RPMI7951 (cell line): ENCODE measurements around the gene SSX2IP. TPM values are rescaled to one million over a fixed set of nuclear protein-coding genes. Genes with fewer than 3 reads are reported as not detected.
"Not testable (repeated sequence)": the region's sequence is repeated elsewhere in the genome, so short reads cannot be mapped to it uniquely, and the experiment has no call there.

Experiments used
- DNase-seq: peaks from one replicate; pipeline ENCODE4 v3.0.0-alpha.2; 2012; ENCODE audit warnings: low read depth
- total RNA-seq: library from RNA; depleted of rRNA; stranded (reverse); fragments of >200 nt; shearing (Covaris generic); gene quantifications from 2 replicates; pipeline ENCODE4 v1.2.3, GENCODE V29; 2014; rRNA removed

Gene SSX2IP
- total RNA-seq, 1 experiment from 2014 or later = 21.3 TPM

DNA sequence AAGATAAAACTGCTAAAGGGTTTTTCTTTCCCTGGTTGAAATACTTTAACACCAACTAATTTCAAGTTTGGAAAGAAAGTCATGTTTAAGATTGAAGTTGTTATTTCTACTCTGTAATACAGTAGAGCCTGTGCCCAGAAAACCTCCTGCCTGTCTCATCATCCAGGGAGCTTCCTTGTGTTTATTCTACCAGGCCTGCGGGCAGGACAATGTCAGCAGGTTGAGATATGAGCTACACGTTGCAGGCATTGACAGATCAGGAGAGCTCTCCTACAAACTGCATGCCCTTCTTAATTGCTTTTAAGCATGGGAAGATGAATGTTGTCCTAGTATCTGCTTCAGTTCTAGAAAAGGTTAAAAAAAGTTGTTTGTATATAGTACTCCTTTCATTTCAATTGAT lies 72.9 kb downstream of the SSX2IP start:
- DNase-seq = no peak

DNA sequence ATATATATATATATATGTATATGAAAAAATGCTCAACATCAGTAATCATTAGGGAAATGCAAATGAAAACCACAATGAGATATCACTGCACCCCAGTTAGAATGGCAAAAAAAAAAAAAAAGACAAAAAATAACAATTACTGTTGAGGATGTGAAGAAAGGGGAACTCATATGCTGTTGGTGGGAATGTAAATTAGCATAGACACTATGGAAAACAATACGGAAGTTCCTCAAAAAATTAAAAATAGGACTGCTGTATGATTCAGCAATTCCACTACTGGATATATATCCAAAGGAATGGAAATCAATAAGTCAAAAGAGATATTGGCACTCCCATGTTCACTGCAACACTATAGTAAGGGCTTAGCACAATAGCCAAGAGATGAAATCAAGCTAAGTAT lies 74.5 kb downstream of the SSX2IP start:
- DNase-seq = no peak

DNA sequence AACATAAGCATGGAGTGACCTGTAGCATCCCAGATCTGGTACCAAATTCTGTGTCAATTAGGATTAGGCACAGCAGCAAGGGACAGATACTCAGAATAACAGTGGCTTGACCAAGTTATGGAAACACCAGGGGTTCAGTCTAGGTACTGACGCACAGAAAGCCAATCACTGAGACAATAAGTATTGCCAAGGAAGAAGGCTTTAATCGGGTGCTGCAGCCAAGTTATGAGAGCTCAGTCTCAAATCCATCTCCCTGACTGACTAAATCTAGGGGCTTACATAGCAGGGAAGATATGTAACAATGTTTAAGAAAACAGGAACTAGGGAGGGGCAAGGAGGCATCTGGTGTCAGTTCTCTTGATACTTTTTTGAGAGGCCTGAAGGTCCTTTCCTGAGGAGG lies 76.4 kb downstream of the SSX2IP start:
- DNase-seq = no peak

DNA sequence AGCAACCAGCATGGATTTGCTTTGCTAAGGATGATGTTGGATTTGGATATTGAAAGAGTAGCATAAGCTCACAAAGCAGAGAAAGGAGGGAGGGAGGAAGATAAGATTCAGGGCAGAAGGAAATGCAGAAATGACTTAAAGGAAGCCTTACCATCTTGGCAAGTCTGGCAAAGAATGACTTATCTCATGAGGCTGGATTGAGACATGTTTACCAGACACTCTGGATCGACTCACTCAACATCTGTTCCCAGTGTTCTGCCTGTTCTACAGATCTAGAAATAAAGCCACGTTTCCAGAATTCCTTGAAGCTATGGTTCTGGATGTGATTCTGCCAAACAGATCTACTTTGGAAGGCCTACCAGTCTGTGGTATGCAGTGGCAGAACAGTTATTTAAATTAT lies 77.2 kb downstream of the SSX2IP start:
- DNase-seq = peak; percentile 15

GRCh38 chr1:84611796-84612195 lies 78.5 kb downstream of the SSX2IP start:
- peak; percentile 58 for DNase-seq

- no peak for DNase-seq
Observed at GRCh38 chr1:84611091-84611490, 79.2 kb downstream of the SSX2IP start.

- DNase-seq = no peak
Observed at GRCh38 chr1:84606977-84607376, 83.3 kb downstream of the SSX2IP start.

DNA sequence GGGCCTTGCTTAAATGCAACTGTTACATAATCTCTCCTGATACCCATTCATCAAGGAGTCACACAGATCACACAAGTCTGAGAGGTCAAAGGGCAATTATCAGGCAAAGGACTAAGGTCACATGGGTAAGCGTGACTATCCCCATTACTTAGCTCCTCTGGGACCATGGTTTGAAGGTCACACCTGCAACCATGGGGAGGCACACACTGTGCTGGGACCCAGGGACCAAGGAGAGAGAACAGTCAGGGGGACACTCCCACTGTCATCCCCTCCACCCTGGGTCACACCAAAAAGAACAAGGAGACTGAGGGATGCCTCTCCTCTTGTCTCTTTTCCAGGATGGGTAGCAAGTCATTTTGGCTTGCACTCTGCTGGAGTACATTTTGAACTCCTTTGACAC lies 85.1 kb downstream of the SSX2IP start:
- no peak for DNase-seq

DNA sequence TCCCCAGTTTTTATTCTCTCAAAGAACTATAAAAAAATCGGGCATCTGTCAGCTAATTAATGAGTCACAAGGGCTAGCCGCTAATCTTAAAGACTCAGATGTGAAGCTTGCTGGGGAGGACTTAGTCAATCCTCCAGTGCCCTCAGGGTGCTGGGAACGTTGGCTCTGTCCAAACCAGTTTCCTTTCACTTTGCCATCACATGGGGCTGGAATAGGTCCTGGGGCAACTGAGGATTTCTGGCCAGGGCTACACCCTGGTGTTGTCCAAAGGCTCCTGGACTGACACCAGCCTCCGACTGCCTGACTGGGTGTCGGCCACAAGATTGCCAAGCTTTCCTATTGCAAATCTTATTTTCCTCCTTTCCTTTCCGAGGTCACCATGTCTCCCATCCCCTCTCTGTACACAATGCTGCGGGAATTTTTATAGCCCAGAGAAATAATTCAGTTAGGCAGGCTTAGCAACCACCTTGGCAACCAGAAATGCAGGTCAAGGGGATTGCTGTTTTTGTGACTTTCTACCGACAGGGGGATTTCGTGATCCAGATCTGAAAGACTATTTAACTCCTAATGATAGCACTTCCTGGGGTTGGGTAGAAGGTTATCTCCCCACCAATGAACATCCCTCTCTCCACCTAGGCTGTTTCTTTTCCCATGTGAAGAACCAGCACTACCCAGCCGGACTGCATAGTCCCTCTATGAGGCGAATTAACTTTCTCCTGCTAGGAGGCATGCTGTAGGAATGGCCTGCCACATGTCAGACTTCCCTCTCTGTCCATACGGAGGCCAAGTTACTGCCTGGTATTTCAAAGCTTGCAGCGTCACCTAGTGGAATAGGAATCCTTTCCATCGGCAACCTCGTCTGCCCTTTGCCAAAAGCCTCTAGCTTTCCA lies 86.1 kb downstream of the SSX2IP start:
- peak; percentile 100 for DNase-seq

DNA sequence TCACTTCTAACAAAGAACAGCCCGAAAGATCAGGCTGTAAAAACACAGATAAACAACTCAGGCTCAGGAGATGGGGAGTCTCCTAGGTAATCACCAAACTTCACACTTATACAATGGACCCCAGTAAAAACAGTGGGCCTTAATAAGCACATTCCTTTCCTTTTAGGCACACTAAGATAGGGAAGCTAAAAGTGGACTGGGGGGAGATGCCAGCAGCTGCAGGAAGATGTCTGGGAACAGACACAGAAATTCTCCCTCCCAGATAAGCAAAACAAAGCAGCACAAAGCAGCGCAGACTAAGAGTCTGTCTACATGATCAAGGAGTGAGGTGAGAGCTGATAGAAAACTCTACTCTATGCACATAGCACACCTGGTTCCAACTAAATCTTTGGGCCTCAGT lies 87.0 kb downstream of the SSX2IP start:
- peak; percentile 66 for DNase-seq

DNA sequence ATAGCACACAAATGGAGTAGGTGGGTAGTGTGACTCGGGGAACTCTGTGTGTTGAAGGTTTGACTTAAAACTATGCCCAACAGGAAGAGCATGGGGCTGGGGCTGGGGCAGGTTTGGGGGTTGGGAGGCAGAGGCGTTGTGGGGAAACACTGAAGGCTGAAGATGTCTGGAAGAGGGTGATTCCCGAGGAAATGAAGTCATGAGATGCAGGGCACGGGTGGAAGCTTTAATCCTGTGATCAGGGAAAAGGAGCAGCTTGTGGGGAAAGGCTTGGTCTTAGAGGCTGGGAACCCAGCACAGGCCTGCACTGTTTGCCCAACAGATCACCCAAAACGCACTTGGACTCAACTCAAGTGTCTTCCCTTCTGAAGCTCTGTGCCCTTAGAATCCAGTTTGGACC lies 89.5 kb downstream of the SSX2IP start:
- DNase-seq = no peak

GRCh38 chr1:84598846-84599741 lies 91.2 kb downstream of the SSX2IP start:
- DNase-seq = peak; percentile 87

- DNase-seq = peak; percentile 38
Observed at GRCh38 chr1:84598418-84598817, 91.8 kb downstream of the SSX2IP start.

- no peak for DNase-seq
Observed at GRCh38 chr1:84597011-84597410, 93.2 kb downstream of the SSX2IP start.

- not testable (repeated sequence) for DNase-seq
Observed at GRCh38 chr1:84594959-84595358, 95.3 kb downstream of the SSX2IP start.

Other genes starting within 250 kb of the SSX2IP start
- gene RPF1, start 211.2 kb downstream of the SSX2IP start, total RNA-seq = 78.6 and 108 TPM in 2 replicates
- 2.6 TPM in 1 of 2 replicates, not detected in the other for gene SPATA1, start 184.1 kb downstream of the SSX2IP start, total RNA-seq
- gene GNG5, start 183.9 kb downstream of the SSX2IP start, total RNA-seq = 163 and 193 TPM in 2 replicates
- gene CTBS, start 116.0 kb downstream of the SSX2IP start, total RNA-seq = 18.6 and 29.0 TPM in 2 replicates
- 0.72 and 1.3 TPM in 2 replicates for gene LPAR3, start 202.7 kb upstream of the SSX2IP start, total RNA-seq